Chondrocyte (in vitro differentiated cells): ENCODE data around the gene TIGD1. TPM values are rescaled to one million over a fixed set of nuclear protein-coding genes. Genes with fewer than 3 reads are reported as not detected.
A peak's percentile ranks its signal among the peaks of the same experiment; 100 is the strongest.

Experiments used
- DNase-seq: peaks from one replicate; pipeline ENCODE4 v3.0.0; 2021; ENCODE audit warnings: mixed read lengths, low spot score
- H3K27ac Mint-ChIP-seq: one replicate; pipeline ENCODE4 v1.8.0; 2021; ENCODE audit warnings: mild to moderate bottlenecking, moderate library complexity, mixed read lengths; ENCODE audit not compliant: unreplicated experiment
- H3K27me3 Mint-ChIP-seq: 2 replicates; pipeline ENCODE4 v1.8.0; 2021; ENCODE audit warnings: low read depth, mixed read lengths
- H3K36me3 Mint-ChIP-seq: 2 replicates; pipeline ENCODE4 v1.8.0; 2021; ENCODE audit warnings: low read depth, mixed read lengths
- H3K4me1 Mint-ChIP-seq: 2 replicates; pipeline ENCODE4 v1.8.0; 2021; ENCODE audit warnings: low read depth, mild to moderate bottlenecking, mixed read lengths
- H3K4me3 Mint-ChIP-seq: one replicate; pipeline ENCODE4 v1.8.0; 2021; ENCODE audit warnings: mild to moderate bottlenecking, moderate library complexity, mixed read lengths; ENCODE audit not compliant: unreplicated experiment
- H3K9me3 Mint-ChIP-seq: 2 replicates; pipeline ENCODE4 v1.8.0; 2021; ENCODE audit warnings: low read depth, mixed read lengths
- CTCF ChIP-seq: fragments of 200-600 bp; sonication (generic); IDR thresholded peaks from 2 replicates; pipeline ENCODE4 v1.5.0; 2021; ENCODE audit warnings: antibody characterized with exemption, mild to moderate bottlenecking, moderate library complexity
- total RNA-seq: library from RNA; stranded (reverse); gene quantifications from 3 replicates; pipeline ENCODE4 v1.2.1, GENCODE V29; 2021

TIGD1 gene
- total RNA-seq, 1 donor from 2014 or later: 3.2 TPM

- H3K4me3 Mint-ChIP-seq: no peak overlapping the region
- TF ChIP-seq CTCF: no peak
- H3K9me3 Mint-ChIP-seq: no peaks in the 10 kb centered on the region
- H3K27me3 Mint-ChIP-seq: no peaks in the 10 kb centered on the region
- H3K4me1 Mint-ChIP-seq: peaks cover 29% of the 10 kb centered on the region
- no peak for DNase-seq
- H3K27ac Mint-ChIP-seq: no peak overlapping the region
- H3K36me3 Mint-ChIP-seq: peaks cover 19% of the 10 kb centered on the region
Observed at GRCh38 chr2:232556426-232556825, 6.1 kb upstream of the TIGD1 start.

GRCh38 chr2:232551776-232552175 lies 1.4 kb upstream of the TIGD1 start:
- Mint-ChIP-seq H3K27me3 (no peaks in the 10 kb centered on the region), H3K4me1 (peaks cover 47% of the 10 kb centered on the region), H3K4me3 (peak overlapping the region; percentile 97), H3K27ac (peak overlapping the region; percentile 75), H3K9me3 (peaks cover 7% of the 10 kb centered on the region), H3K36me3 (peaks cover 8% of the 10 kb centered on the region)
- no peak for DNase-seq
- TF ChIP-seq CTCF: no peak

- Mint-ChIP-seq H3K9me3 (peaks cover 7% of the 10 kb centered on the region), H3K4me1 (peaks cover 47% of the 10 kb centered on the region), H3K27ac (peak overlapping the region; percentile 97), H3K4me3 (peak overlapping the region; percentile 97), H3K27me3 (no peaks in the 10 kb centered on the region), H3K36me3 (peaks cover 6% of the 10 kb centered on the region)
- no peak for TF ChIP-seq CTCF
- DNase-seq: no peak
Observed at GRCh38 chr2:232551250-232551638, 887 bp upstream of the TIGD1 start.

- Mint-ChIP-seq H3K4me3 (peak overlapping the region; percentile 97), H3K36me3 (peaks cover 7% of the 10 kb centered on the region), H3K9me3 (peaks cover 7% of the 10 kb centered on the region), H3K4me1 (peaks cover 47% of the 10 kb centered on the region), H3K27ac (peak overlapping the region; percentile 97), H3K27me3 (no peaks in the 10 kb centered on the region)
- no peak for DNase-seq
- no peak for TF ChIP-seq CTCF
Observed at GRCh38 chr2:232549655-232550353, 553 bp downstream of the TIGD1 start.

- H3K4me1 Mint-ChIP-seq: peaks cover 32% of the 10 kb centered on the region
- H3K27me3 Mint-ChIP-seq: no peaks in the 10 kb centered on the region
- no peak for DNase-seq
- no peak overlapping the region for H3K27ac Mint-ChIP-seq
- H3K9me3 Mint-ChIP-seq: peaks cover 7% of the 10 kb centered on the region
- peaks cover 7% of the 10 kb centered on the region for H3K36me3 Mint-ChIP-seq
- H3K4me3 Mint-ChIP-seq: no peak overlapping the region
- no peak for TF ChIP-seq CTCF
Observed at GRCh38 chr2:232547991-232548390, 2.4 kb downstream of the TIGD1 start.
